H1 (cell line): ENCODE measurements around the gene RYR3. TPM values are rescaled to one million over a fixed set of nuclear protein-coding genes. Genes with fewer than 3 reads are reported as not detected.

Experiments used
- GTF2F1 ChIP-seq: IDR thresholded peaks from 2 replicates; pipeline ENCODE4 v1.6.1; 2012; ENCODE audit warnings: low read depth, low read length, improper control_type of control experiment, borderline replicate concordance
- HDAC6 ChIP-seq: IDR thresholded peaks from one replicate; pipeline ENCODE4 v1.7.1; 2012; ENCODE audit warnings: low read depth, mild to moderate bottlenecking, inconsistent platforms, low read length, moderate library complexity
- polyA plus RNA-seq, 7 experiments: library from polyadenylated mRNA; depleted of rRNA in 3 of 7; stranded (reverse) in 5 of 7; unstranded in 2 of 7; fragments of >200 nt in 5 of 7; fragments of 200-250 nt in 2 of 7; gene quantifications; 1 replicate in 5 of 7; 2 replicates in 1 of 7; 4 replicates in 1 of 7; pipeline versions ENCODE4 v1.2.1 to v1.2.3, GENCODE V29; 2011 to 2013; ENCODE audit warnings: missing spikeins in 2 of 7, mixed read lengths in 2 of 7
- total RNA-seq: library from RNA; stranded (reverse); fragmentation: NEBNext Ultra II Directional; extraction: Animal tissue kit (Norgen Biotek cat#: 25700); gene quantifications from 2 replicates; pipeline ENCODE4 v1.2.1, GENCODE V29; 2021

The RYR3 gene
- total and polyA plus RNA-seq, 2 of the 8 experiments (the other 6 are each of a cell fraction or from before 2014, with no cell fraction given) = 0.33 to 3.4 TPM

DNA sequence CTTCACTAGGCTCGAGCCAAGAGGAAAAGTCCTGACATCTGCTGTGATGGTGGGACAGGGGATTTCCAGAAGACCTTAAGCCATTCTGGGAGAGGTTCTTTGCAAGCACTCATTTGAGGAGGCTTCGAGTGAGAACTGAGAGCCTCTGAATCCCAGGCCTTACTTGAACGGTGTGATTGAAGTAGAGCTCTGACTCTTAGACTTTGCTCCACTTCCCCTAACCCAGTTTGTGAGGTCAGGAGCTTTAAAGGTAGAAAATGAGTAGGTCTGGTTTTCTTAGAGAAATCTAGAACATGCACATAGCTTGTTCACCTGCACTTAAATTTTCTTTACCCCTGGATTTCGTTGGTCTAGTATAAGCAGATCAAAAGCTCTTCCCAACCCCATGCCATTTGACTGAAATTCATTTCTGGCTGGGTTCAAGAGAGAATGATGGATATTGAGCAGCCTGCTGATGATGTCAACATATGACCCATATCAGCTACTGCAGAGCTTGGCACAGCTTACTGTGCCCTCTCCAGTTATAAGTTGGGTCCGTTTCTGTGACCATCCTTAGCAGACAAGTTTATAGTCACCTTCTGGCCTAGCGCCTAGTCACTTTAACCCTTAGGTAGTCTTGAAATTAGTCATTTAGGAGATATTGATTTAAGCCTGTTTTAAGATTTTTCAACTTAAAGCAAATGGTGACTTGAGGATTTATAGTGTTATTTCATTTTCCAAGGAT is 428.3 kb downstream of the RYR3 start (continued):
- TF ChIP-seq GTF2F1 (no peak), HDAC6 (no peak)
